ENCODE measurements around the gene GRIN1. TPM values are rescaled to one million over a fixed set of nuclear protein-coding genes. Genes with fewer than 3 reads are reported as not detected.
A peak's percentile ranks its signal among the peaks of the same experiment; 100 is the strongest.

The GRIN1 gene
- total and polyA plus RNA-seq, 2 of the 13 experiments (the other 11 are each of a cell fraction or from before 2014, with no cell fraction given) = 0.13 TPM; not detected in 1

GRCh38 chr9:137217276-137218211 lies 78.6 kb downstream of the GRIN1 start (continued):
- TF ChIP-seq, protein P1, sequence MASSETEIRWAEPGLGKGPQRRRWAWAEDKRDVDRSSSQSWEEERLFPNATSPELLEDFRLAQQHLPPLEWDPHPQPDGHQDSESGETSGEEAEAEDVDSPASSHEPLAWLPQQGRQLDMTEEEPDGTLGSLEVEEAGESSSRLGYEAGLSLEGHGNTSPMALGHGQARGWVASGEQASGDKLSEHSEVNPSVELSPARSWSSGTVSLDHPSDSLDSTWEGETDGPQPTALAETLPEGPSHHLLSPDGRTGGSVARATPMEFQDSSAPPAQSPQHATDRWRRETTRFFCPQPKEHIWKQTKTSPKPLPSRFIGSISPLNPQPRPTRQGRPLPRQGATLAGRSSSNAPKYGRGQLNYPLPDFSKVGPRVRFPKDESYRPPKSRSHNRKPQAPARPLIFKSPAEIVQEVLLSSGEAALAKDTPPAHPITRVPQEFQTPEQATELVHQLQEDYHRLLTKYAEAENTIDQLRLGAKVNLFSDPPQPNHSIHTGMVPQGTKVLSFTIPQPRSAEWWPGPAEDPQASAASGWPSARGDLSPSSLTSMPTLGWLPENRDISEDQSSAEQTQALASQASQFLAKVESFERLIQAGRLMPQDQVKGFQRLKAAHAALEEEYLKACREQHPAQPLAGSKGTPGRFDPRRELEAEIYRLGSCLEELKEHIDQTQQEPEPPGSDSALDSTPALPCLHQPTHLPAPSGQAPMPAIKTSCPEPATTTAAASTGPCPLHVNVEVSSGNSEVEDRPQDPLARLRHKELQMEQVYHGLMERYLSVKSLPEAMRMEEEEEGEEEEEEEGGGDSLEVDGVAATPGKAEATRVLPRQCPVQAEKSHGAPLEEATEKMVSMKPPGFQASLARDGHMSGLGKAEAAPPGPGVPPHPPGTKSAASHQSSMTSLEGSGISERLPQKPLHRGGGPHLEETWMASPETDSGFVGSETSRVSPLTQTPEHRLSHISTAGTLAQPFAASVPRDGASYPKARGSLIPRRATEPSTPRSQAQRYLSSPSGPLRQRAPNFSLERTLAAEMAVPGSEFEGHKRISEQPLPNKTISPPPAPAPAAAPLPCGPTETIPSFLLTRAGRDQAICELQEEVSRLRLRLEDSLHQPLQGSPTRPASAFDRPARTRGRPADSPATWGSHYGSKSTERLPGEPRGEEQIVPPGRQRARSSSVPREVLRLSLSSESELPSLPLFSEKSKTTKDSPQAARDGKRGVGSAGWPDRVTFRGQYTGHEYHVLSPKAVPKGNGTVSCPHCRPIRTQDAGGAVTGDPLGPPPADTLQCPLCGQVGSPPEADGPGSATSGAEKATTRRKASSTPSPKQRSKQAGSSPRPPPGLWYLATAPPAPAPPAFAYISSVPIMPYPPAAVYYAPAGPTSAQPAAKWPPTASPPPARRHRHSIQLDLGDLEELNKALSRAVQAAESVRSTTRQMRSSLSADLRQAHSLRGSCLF (CRISPR knock-in tag; IDR thresholded peaks at IDR 0.05; ENCODE audit: borderline replicate concordance) = no peak
- TF ChIP-seq JDP2 (CRISPR knock-in tag; IDR thresholded peaks at IDR 0.05; ENCODE audit: borderline replicate concordance) (no peak), ZFY (CRISPR knock-in tag; IDR thresholded peaks at IDR 0.05) (peak; percentile 60), HIVEP1 (CRISPR knock-in tag; IDR thresholded peaks at IDR 0.05) (no peak; the same call in 1 of the 2 replicates), SOX5 (CRISPR knock-in tag; IDR thresholded peaks at IDR 0.05; ENCODE audit: borderline replicate concordance) (peak; percentile 34; the same call in 1 of the 2 replicates), ZNF205 (CRISPR knock-in tag; IDR thresholded peaks at IDR 0.05) (no peak), MYPOP (CRISPR knock-in tag; IDR thresholded peaks at IDR 0.05) (0 out of 2 replicates have a peak, but pooled peaks have one; percentile 44), SNAI1 (CRISPR knock-in tag; IDR thresholded peaks at IDR 0.05; ENCODE audit: borderline replicate concordance) (0 out of 2 replicates have a peak, but pooled peaks have one; percentile 64), MAF1 (CRISPR knock-in tag; IDR thresholded peaks at IDR 0.05; ENCODE audit: borderline replicate concordance) (0 out of 2 replicates have a peak, but pooled peaks have one; percentile 26), ZBTB46 (CRISPR knock-in tag; IDR thresholded peaks at IDR 0.05; ENCODE audit: borderline replicate concordance) (no peak), SRSF1 (optimal IDR thresholded peaks at IDR 0.05; ENCODE audit: low read depth, low read length) (peak; percentile 68), FOXA3 (CRISPR knock-in tag; IDR thresholded peaks at IDR 0.05) (peak; percentile 32; the same call in 1 of the 2 replicates), ZNF431 (CRISPR knock-in tag; IDR thresholded peaks at IDR 0.05; ENCODE audit: borderline replicate concordance, low read depth) (0 out of 2 replicates have a peak, but pooled peaks have one; percentile 20)
- TF ChIP-seq, protein P2, sequence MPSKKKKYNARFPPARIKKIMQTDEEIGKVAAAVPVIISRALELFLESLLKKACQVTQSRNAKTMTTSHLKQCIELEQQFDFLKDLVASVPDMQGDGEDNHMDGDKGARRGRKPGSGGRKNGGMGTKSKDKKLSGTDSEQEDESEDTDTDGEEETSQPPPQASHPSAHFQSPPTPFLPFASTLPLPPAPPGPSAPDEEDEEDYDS (CRISPR knock-in tag; IDR thresholded peaks at IDR 0.05) = peak; percentile 91
- TF ChIP-seq, protein P3, sequence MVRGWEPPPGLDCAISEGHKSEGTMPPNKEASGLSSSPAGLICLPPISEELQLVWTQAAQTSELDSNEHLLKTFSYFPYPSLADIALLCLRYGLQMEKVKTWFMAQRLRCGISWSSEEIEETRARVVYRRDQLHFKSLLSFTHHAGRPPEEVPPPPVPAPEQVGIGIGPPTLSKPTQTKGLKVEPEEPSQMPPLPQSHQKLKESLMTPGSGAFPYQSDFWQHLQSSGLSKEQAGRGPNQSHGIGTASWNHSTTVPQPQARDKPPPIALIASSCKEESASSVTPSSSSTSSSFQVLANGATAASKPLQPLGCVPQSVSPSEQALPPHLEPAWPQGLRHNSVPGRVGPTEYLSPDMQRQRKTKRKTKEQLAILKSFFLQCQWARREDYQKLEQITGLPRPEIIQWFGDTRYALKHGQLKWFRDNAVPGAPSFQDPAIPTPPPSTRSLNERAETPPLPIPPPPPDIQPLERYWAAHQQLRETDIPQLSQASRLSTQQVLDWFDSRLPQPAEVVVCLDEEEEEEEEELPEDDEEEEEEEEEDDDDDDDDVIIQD (CRISPR knock-in tag; IDR thresholded peaks at IDR 0.05; ENCODE audit: low read depth) = peak; percentile 34; the same call in 1 of the 2 replicates

All from HepG2 (cell line).